H7 (cell line): ENCODE data around the gene TMEM163. TPM values are rescaled to one million over a fixed set of nuclear protein-coding genes. Genes with fewer than 3 reads are reported as not detected.
A peak's percentile ranks its signal among the peaks of the same experiment; 100 is the strongest.

ENCODE experiments used
- DNase-seq: peaks from one replicate; pipeline ENCODE4 v3.0.0; 2012
- H3K27me3 ChIP-seq: 2 replicates; pipeline ENCODE4 v1.6.0; 2011; ENCODE audit warnings: mild to moderate bottlenecking, low read length; ENCODE audit not compliant: control insufficient read depth, insufficient read depth
- H3K36me3 ChIP-seq: replicated peaks from 2 replicates; pipeline ENCODE4 v1.5.1; 2011; ENCODE audit warnings: low read length; ENCODE audit not compliant: control insufficient read depth, insufficient read depth
- H3K4me3 ChIP-seq: 2 replicates; pipeline ENCODE4 v1.5.1; 2011; ENCODE audit warnings: low read depth, mild to moderate bottlenecking, control low read depth, low read length, moderate library complexity; ENCODE audit not compliant: insufficient read depth
- total RNA-seq: library from RNA; depleted of rRNA; stranded (reverse); fragments of >200 nt; shearing (Covaris generic); gene quantifications from 2 replicates; pipeline ENCODE4 v1.2.3, GENCODE V29; 2014

Gene TMEM163
- total RNA-seq, 1 experiment from 2014 or later: 0.14 TPM

GRCh38 chr2:134420259-134420658 is 298.5 kb downstream of the TMEM163 start:
- no peaks in the 10 kb centered on the region for H3K27me3 ChIP-seq
- no peak overlapping the region for H3K4me3 ChIP-seq
- no peaks in the 10 kb centered on the region; the same call in 1 of the 2 replicates for H3K36me3 ChIP-seq
- DNase-seq: no peak

- Histone ChIP-seq H3K36me3 (no peaks in the 10 kb centered on the region), H3K4me3 (no peak overlapping the region), H3K27me3 (no peaks in the 10 kb centered on the region)
- no peak for DNase-seq
Measured at GRCh38 chr2:134417968-134418582, 300.7 kb downstream of the TMEM163 start.

DNA sequence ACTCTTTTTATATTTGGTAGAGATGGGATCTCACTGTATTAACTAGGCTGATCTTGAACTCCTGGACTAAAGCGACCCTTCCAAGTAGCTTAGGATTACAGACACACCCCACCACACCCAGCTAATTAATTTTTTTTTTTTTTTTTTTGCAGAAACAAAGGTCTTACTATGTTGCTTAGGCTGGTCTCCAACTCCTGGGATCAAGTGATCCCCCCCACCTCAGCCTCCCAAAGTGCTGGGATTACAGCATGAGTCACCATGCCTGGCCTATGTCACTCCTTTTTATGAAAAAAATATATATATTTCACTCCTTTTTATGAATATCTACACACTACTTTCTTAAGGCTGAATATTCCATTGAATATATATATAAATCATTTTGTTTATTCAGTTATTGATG is 302.2 kb downstream of the TMEM163 start:
- no peaks in the 10 kb centered on the region for H3K27me3 ChIP-seq
- no peak for DNase-seq
- no peaks in the 10 kb centered on the region for H3K36me3 ChIP-seq
- no peak overlapping the region for H3K4me3 ChIP-seq

DNA sequence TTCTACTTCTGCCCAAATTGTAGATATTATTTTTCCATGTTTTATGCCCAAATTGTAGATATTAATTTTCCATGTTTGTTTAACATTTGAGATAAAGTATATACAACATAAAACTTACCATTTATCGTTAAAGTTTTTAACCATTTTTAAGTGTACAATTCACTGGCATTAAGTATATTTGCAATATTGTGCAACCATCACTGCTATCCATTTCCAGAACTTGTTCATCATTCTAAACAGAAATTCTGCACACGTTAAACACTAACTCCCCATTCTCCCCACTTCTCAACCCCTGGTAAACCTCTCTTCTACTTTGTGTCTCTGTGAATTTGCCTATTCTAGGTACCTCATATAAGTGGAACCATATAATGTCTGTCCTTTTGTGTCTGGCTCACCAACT is 302.8 kb downstream of the TMEM163 start:
- Histone ChIP-seq H3K36me3 (no peaks in the 10 kb centered on the region), H3K27me3 (no peaks in the 10 kb centered on the region), H3K4me3 (no peak overlapping the region)
- no peak for DNase-seq

GRCh38 chr2:134413912-134414311 is 304.9 kb downstream of the TMEM163 start:
- Histone ChIP-seq H3K27me3 (no peaks in the 10 kb centered on the region), H3K4me3 (no peak overlapping the region), H3K36me3 (no peaks in the 10 kb centered on the region)
- no peak for DNase-seq

- H3K4me3 ChIP-seq: no peak overlapping the region
- no peaks in the 10 kb centered on the region for H3K27me3 ChIP-seq
- no peak for DNase-seq
- no peaks in the 10 kb centered on the region for H3K36me3 ChIP-seq
Measured at GRCh38 chr2:134413430-134413829, 305.4 kb downstream of the TMEM163 start.

DNA sequence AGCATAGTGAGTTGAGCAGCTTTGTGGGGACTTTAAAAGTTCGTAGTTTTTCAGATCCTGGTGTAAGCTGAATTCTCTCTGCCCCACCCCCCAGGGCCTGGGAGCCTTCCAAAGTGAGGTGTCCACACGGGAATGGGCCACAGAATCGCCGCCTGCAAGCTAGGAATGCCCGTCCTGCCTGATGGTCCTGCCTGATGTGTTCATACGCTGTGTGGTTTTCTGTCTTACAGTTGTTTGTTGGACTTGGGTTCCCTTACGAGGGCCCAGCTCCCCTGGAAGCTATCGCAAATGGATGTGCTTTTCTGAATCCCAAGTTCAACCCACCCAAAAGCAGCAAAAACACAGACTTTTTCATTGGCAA is 306.2 kb downstream of the TMEM163 start:
- no peaks in the 10 kb centered on the region for H3K27me3 ChIP-seq
- DNase-seq: no peak

GRCh38 chr2:134411828-134412638 is 306.8 kb downstream of the TMEM163 start:
- Histone ChIP-seq H3K4me3 (no peak overlapping the region), H3K27me3 (no peaks in the 10 kb centered on the region), H3K36me3 (no peaks in the 10 kb centered on the region)
- peak; percentile 52 for DNase-seq

More for the DNA sequence above, 306.2 kb downstream of the TMEM163 start:
- no peak overlapping the region for H3K4me3 ChIP-seq
- no peaks in the 10 kb centered on the region for H3K36me3 ChIP-seq

DNA sequence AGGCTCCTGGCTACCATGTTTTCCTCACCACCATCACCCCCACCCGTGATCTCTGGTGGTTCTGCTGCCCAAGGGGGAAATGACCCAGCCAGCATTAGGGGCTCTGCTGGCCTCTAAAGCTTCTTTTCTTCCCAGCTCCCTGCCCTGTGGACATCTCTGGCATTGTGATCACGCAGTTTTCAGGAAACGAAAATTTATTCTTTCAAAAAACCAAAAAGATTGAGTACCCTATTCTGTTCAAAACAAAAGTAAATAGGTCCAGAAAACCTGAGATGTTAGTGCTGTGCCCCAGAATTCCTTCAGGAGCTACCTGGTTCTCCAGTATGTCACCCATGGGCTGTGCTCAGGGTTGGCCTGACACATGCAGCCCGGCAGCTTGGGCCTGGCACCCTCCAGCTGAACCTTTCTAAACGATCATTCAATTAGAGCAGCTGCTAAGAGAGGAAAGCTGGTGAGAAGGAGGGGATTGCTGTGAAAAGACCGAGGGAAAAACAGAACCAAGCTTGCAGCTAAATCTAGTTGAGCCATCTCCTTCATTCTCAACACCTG is 307.4 kb downstream of the TMEM163 start:
- Histone ChIP-seq H3K27me3 (no peaks in the 10 kb centered on the region), H3K4me3 (no peak overlapping the region), H3K36me3 (no peaks in the 10 kb centered on the region)
- no peak for DNase-seq

GRCh38 chr2:134410831-134411231 is 308.0 kb downstream of the TMEM163 start:
- H3K27me3 ChIP-seq: no peaks in the 10 kb centered on the region
- DNase-seq: no peak
- H3K36me3 ChIP-seq: no peaks in the 10 kb centered on the region
- no peak overlapping the region for H3K4me3 ChIP-seq

DNA sequence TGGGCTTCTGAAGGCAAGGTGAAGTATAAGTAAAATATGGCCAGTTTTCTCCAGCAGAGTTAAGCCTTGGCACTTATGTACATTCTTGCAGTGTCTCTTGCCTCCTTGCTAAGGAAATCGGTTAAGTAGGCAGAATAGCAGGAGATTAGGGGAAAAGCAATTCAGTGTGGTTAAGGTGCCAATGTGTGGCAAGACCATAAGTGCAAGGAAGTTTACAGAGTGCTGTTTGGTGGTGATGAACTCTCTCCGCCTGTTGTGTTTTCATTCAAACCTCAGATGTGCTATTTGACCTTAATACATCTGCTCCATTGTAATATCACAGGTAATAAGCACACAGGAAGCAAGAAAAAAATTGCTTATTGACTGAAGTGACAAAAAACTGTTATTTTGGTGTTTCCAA is 308.8 kb downstream of the TMEM163 start:
- no peak for DNase-seq
- H3K27me3 ChIP-seq: no peaks in the 10 kb centered on the region
- H3K4me3 ChIP-seq: no peak overlapping the region
- H3K36me3 ChIP-seq: no peaks in the 10 kb centered on the region

GRCh38 chr2:134408791-134409190 is 310.0 kb downstream of the TMEM163 start:
- Histone ChIP-seq H3K27me3 (no peaks in the 10 kb centered on the region), H3K36me3 (no peaks in the 10 kb centered on the region), H3K4me3 (no peak overlapping the region)
- DNase-seq: no peak

DNA sequence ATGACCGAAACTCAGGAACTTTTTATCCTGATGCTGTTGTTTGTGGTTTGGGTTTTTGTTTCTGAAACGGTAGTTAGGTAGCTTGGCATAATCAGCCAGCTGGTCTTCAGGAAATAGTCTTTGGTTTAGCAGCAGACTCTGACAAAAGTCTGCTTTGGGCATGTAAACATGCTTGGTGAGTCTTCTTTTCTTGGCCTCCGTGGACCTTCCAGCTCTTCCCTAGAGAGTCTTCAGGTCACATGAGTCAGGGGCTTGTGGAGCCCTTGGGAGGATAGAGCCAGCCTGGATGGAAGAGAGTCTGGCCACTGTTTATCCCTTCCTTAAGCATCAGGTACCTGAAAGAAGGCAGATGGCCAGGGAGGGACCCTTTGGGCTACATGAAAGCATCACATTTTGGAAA is 310.4 kb downstream of the TMEM163 start:
- H3K36me3 ChIP-seq: no peaks in the 10 kb centered on the region
- H3K4me3 ChIP-seq: no peak overlapping the region
- no peak for DNase-seq
- H3K27me3 ChIP-seq: no peaks in the 10 kb centered on the region

DNA sequence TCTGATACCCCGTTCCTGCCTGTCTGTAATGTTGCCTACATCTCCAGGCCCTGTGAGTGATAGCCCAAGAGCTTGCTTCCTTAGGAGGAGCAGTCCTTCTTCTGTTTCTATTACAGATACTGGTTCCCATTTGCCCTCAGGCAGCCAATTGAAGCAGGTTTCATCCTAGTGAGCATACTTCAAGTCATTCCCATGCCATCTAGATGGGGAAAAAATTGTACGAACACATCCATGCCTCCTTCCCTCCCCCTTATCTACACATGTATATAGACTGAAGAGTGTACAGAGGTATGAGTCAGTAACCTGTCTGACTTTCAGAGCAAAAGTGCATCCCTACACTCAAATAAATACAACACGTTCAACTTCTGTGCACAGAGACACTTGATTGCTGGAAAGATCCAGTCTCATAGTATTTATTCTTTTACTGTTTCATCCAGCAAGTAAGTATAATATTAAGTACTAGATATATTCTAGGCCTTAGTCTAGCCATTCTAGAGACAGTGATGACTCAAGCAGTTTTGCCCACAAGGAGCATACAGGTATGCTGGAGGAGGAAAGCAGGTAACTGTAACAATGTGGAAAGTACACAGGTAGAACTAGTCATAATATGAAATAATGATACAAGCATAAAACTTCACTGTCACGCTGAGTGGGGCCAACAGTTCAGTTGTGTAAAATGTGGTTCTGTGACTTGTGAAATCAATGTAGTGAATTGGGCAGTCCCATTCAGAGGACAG is 311.5 kb downstream of the TMEM163 start:
- Histone ChIP-seq H3K27me3 (no peaks in the 10 kb centered on the region), H3K4me3 (no peak overlapping the region), H3K36me3 (no peaks in the 10 kb centered on the region)
- no peak for DNase-seq

DNA sequence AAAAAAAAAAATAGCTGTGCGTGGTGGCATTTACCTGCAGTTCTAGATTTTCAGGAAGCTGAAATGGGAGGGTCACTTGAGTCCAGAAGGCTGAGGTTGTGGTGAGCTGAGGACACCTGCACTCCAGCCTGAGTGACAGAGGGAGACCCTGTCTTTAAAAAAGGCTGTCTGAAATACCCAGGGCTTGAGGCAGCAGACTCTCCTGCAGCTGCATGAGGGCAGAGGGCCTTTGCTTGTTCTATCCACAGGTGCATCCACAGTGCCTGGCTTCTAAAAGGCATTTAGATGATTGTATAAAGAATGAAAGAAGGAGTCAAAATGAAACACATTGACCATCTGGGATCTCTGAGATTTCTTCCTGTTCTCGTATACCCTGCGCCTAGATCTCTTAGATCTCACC is 312.1 kb downstream of the TMEM163 start:
- DNase-seq: no peak
- H3K36me3 ChIP-seq: no peaks in the 10 kb centered on the region
- no peaks in the 10 kb centered on the region for H3K27me3 ChIP-seq
- H3K4me3 ChIP-seq: no peak overlapping the region
